ENCODE results near the gene TACR2. TPM values are rescaled to one million over a fixed set of nuclear protein-coding genes. Genes with fewer than 3 reads are reported as not detected.
A peak's percentile ranks its signal among the peaks of the same experiment; 100 is the strongest.

TACR2 gene
- total RNA-seq, 1 donor from 2014 or later = 0.05 TPM

GRCh38 chr10:69419096-69419743 lies 2.5 kb upstream of the TACR2 start:
- DNase-seq (ENCODE audit: low read depth) = no peak

- no peak for DNase-seq (ENCODE audit: low read depth)
These were observed 1.5 kb upstream of the TACR2 start for GRCh38 chr10:69418052-69418752.

- DNase-seq (ENCODE audit: low read depth) = no peak
These were observed 824 bp upstream of the TACR2 start for GRCh38 chr10:69417542-69417941.

- DNase-seq (ENCODE audit: low read depth) = no peak
These were observed 767 bp downstream of the TACR2 start for GRCh38 chr10:69415951-69416350.

- no peak for DNase-seq (ENCODE audit: low read depth)
These were observed 1.7 kb downstream of the TACR2 start for GRCh38 chr10:69415049-69415448.

GRCh38 chr10:69414036-69415018 lies 2.4 kb downstream of the TACR2 start:
- no peak for DNase-seq (ENCODE audit: low read depth)

GRCh38 chr10:69413221-69413865 lies 3.4 kb downstream of the TACR2 start:
- peak; percentile 22 for DNase-seq (ENCODE audit: low read depth)

- no peak for DNase-seq (ENCODE audit: low read depth)
These were observed 4.4 kb downstream of the TACR2 start for GRCh38 chr10:69412232-69412790.

- no peak for DNase-seq (ENCODE audit: low read depth)
These were observed 5.2 kb downstream of the TACR2 start for GRCh38 chr10:69411476-69411875.

- DNase-seq (ENCODE audit: low read depth) = no peak
These were observed 6.2 kb downstream of the TACR2 start for GRCh38 chr10:69410487-69410886.

- no peak for DNase-seq (ENCODE audit: low read depth)
These were observed 6.8 kb downstream of the TACR2 start for GRCh38 chr10:69409968-69410367.

GRCh38 chr10:69409176-69409495 lies 7.6 kb downstream of the TACR2 start:
- no peak for DNase-seq (ENCODE audit: low read depth)

- peak; percentile 76 for DNase-seq (ENCODE audit: low read depth)
These were observed 8.2 kb downstream of the TACR2 start for GRCh38 chr10:69408318-69409175.

- no peak for DNase-seq (ENCODE audit: low read depth)
These were observed 9.0 kb downstream of the TACR2 start for GRCh38 chr10:69407621-69408301.

GRCh38 chr10:69406816-69407580 lies 9.7 kb downstream of the TACR2 start:
- DNase-seq (ENCODE audit: low read depth) = no peak

- peak; percentile 27 for DNase-seq (ENCODE audit: low read depth)
These were observed 10.4 kb downstream of the TACR2 start for GRCh38 chr10:69406302-69406811.

GRCh38 chr10:69405221-69405620 lies 11.5 kb downstream of the TACR2 start:
- DNase-seq (ENCODE audit: low read depth) = no peak

GRCh38 chr10:69404786-69405185 lies 11.9 kb downstream of the TACR2 start:
- DNase-seq (ENCODE audit: low read depth) = no peak

- DNase-seq (ENCODE audit: low read depth) = peak; percentile 41
These were observed 13.2 kb downstream of the TACR2 start for GRCh38 chr10:69403519-69403918.
